Measurements from ENCODE around the gene DNAJB13.
A peak's percentile ranks its signal among the peaks of the same experiment; 100 is the strongest.

The DNAJB13 gene

GRCh38 chr11:73958521-73959141 lies 7.8 kb downstream of the DNAJB13 start:
- in situ Hi-C loops (cut with HindIII; ENCODE audit: low pct_unique_long_range_greater_than_20kb, low sequenced_read_pairs), result no loop called here
- DNase-seq (ENCODE audit: low read depth in 1 of 2, low spot score in 1 of 2), result no peak
- TF ChIP-seq JUND (IDR thresholded peaks at IDR 0.05; ENCODE audit: low read depth), result no peak

- no peak for TF ChIP-seq JUND (IDR thresholded peaks at IDR 0.05; ENCODE audit: low read depth)
- in situ Hi-C loops (cut with HindIII; ENCODE audit: low pct_unique_long_range_greater_than_20kb, low sequenced_read_pairs), result no loop called here
- DNase-seq (ENCODE audit: low read depth in 1 of 2, low spot score in 1 of 2), result peak in 1 of 2 experiments; percentile 21
Measured at GRCh38 chr11:73961321-73961720, 10.5 kb downstream of the DNAJB13 start.

- in situ Hi-C loops (cut with HindIII; ENCODE audit: low pct_unique_long_range_greater_than_20kb, low sequenced_read_pairs), result no loop called here
Measured at GRCh38 chr11:73962101-73962705, 11.4 kb downstream of the DNAJB13 start.

GRCh38 chr11:73963861-73964260 lies 13.0 kb downstream of the DNAJB13 start:
- DNase-seq (ENCODE audit: low read depth in 1 of 2, low spot score in 1 of 2), result no peak
- in situ Hi-C loops (cut with HindIII; ENCODE audit: low pct_unique_long_range_greater_than_20kb, low sequenced_read_pairs), result no loop called here
- TF ChIP-seq JUND (IDR thresholded peaks at IDR 0.05; ENCODE audit: low read depth), result no peak

More at GRCh38 chr11:73962101-73962705, 11.4 kb downstream of the DNAJB13 start:
- no peak for DNase-seq (ENCODE audit: low read depth in 1 of 2, low spot score in 1 of 2)
- no peak for TF ChIP-seq JUND (IDR thresholded peaks at IDR 0.05; ENCODE audit: low read depth)

- peak in 1 of 2 experiments; percentile 52 for DNase-seq (ENCODE audit: low read depth in 1 of 2, low spot score in 1 of 2)
- TF ChIP-seq JUND (IDR thresholded peaks at IDR 0.05; ENCODE audit: low read depth), result no peak
- in situ Hi-C loops (cut with HindIII; ENCODE audit: low pct_unique_long_range_greater_than_20kb, low sequenced_read_pairs), result no loop called here
Measured at GRCh38 chr11:73965076-73965763, 14.4 kb downstream of the DNAJB13 start.

- in situ Hi-C loops (cut with HindIII; ENCODE audit: low pct_unique_long_range_greater_than_20kb, low sequenced_read_pairs), result no loop called here
- no peak for TF ChIP-seq JUND (IDR thresholded peaks at IDR 0.05; ENCODE audit: low read depth)
- DNase-seq (ENCODE audit: low read depth in 1 of 2, low spot score in 1 of 2), result no peak
Measured at GRCh38 chr11:73965764-73966121, 14.9 kb downstream of the DNAJB13 start.

- DNase-seq (ENCODE audit: low read depth in 1 of 2, low spot score in 1 of 2), result no peak
- in situ Hi-C loops (cut with HindIII; ENCODE audit: low pct_unique_long_range_greater_than_20kb, low sequenced_read_pairs), result no loop called here
- TF ChIP-seq JUND (IDR thresholded peaks at IDR 0.05; ENCODE audit: low read depth), result no peak
Measured at GRCh38 chr11:73968356-73968966, 17.6 kb downstream of the DNAJB13 start.

- TF ChIP-seq JUND (IDR thresholded peaks at IDR 0.05; ENCODE audit: low read depth), result no peak
- DNase-seq (ENCODE audit: low read depth in 1 of 2, low spot score in 1 of 2), result no peak
- in situ Hi-C loops (cut with HindIII; ENCODE audit: low pct_unique_long_range_greater_than_20kb, low sequenced_read_pairs), result no loop called here
Measured at GRCh38 chr11:73969091-73969490, 18.3 kb downstream of the DNAJB13 start.

- DNase-seq (ENCODE audit: low read depth in 1 of 2, low spot score in 1 of 2), result no peak
- in situ Hi-C loops (cut with HindIII; ENCODE audit: low pct_unique_long_range_greater_than_20kb, low sequenced_read_pairs), result no loop called here
- TF ChIP-seq JUND (IDR thresholded peaks at IDR 0.05; ENCODE audit: low read depth), result no peak
Measured at GRCh38 chr11:73969991-73970800, 19.4 kb downstream of the DNAJB13 start.

GRCh38 chr11:73971175-73971719 lies 20.4 kb downstream of the DNAJB13 start:
- DNase-seq (ENCODE audit: low read depth in 1 of 2, low spot score in 1 of 2), result no peak
- in situ Hi-C loops (cut with HindIII; ENCODE audit: low pct_unique_long_range_greater_than_20kb, low sequenced_read_pairs), result no loop called here
- TF ChIP-seq JUND (IDR thresholded peaks at IDR 0.05; ENCODE audit: low read depth), result no peak

- TF ChIP-seq JUND (IDR thresholded peaks at IDR 0.05; ENCODE audit: low read depth), result no peak
- in situ Hi-C loops (cut with HindIII; ENCODE audit: low pct_unique_long_range_greater_than_20kb, low sequenced_read_pairs), result no loop called here
- DNase-seq (ENCODE audit: low read depth in 1 of 2, low spot score in 1 of 2), result no peak
Measured at GRCh38 chr11:73972187-73972586, 21.4 kb downstream of the DNAJB13 start.
